SK-N-SH treated with all-trans-retinoic acid at 6 μM for 48 hours (cell line): Measurements from ENCODE around the gene ACAD10.
"Not testable (repeated sequence)": the region's sequence is repeated elsewhere in the genome, so short reads cannot be mapped to it uniquely, and the experiment has no call there.

Source experiments
- ATAC-seq: fragments of 200-7000 bp; cut with Tn5 transposase; 3 replicates; pipeline ENCODE4 v1.9.1; 2020; ENCODE audit warnings: mild to moderate bottlenecking, moderate library complexity
- ARNTL ChIP-seq: fragments of 450-650 bp; formaldehyde crosslinking; IDR thresholded peaks from 2 replicates; pipeline ENCODE4 v1.5.0; 2020; ENCODE audit warnings: low read depth, mild to moderate bottlenecking, moderate library complexity, borderline replicate concordance
- BACH2 ChIP-seq: fragments of 250-450 bp; sonication (Bioruptor Pico); IDR thresholded peaks from 2 replicates; pipeline ENCODE4 v1.9.0; 2021; ENCODE audit warnings: mild to moderate bottlenecking, borderline replicate concordance
- CREB5 ChIP-seq: fragments of 250-450 bp; sonication (Bioruptor Pico); IDR thresholded peaks from 2 replicates; pipeline ENCODE4 v1.5.1; 2020; ENCODE audit warnings: low read depth, mild to moderate bottlenecking, moderate library complexity
- CSDC2 ChIP-seq: fragments of 250-450 bp; sonication (Bioruptor Pico); IDR thresholded peaks from 2 replicates; pipeline ENCODE4 v1.5.0; 2020; ENCODE audit warnings: mild to moderate bottlenecking, moderate library complexity
- ESRRG ChIP-seq: fragments of 250-450 bp; sonication (Bioruptor Pico); IDR thresholded peaks from 2 replicates; pipeline ENCODE4 v1.6.1; 2021; ENCODE audit warnings: mild to moderate bottlenecking
- GLIS3 ChIP-seq: fragments of 250-450 bp; sonication (Bioruptor Pico); IDR thresholded peaks from 2 replicates; pipeline ENCODE4 v1.5.0; 2020; ENCODE audit warnings: mild to moderate bottlenecking, moderate library complexity
- PATZ1 ChIP-seq: fragments of 250-450 bp; sonication (Bioruptor Pico); IDR thresholded peaks from 2 replicates; pipeline ENCODE4 v1.8.0; 2020; ENCODE audit warnings: mild to moderate bottlenecking, moderate library complexity, borderline replicate concordance
- TOX ChIP-seq: fragments of 250-450 bp; sonication (Bioruptor Pico); IDR thresholded peaks from 2 replicates; pipeline ENCODE4 v1.8.0; 2021; ENCODE audit warnings: mild to moderate bottlenecking, moderate library complexity, borderline replicate concordance
- TSHZ2 ChIP-seq: fragments of 250-450 bp; sonication (Bioruptor Pico); IDR thresholded peaks from 2 replicates; pipeline ENCODE4 v1.5.0; 2020; ENCODE audit warnings: mild to moderate bottlenecking, moderate library complexity
- ZC3H10 ChIP-seq: fragments of 250-450 bp; sonication (Bioruptor Pico); IDR thresholded peaks from 2 replicates; pipeline ENCODE4 v1.5.1; 2021; ENCODE audit warnings: mild to moderate bottlenecking, moderate library complexity
- ZFP3 ChIP-seq: fragments of 250-450 bp; sonication (Bioruptor Pico); IDR thresholded peaks from 2 replicates; pipeline ENCODE4 v1.5.0; 2020; ENCODE audit warnings: mild to moderate bottlenecking, moderate library complexity
- ZFP30 ChIP-seq: fragments of 450-650 bp; formaldehyde crosslinking; IDR thresholded peaks from 2 replicates; pipeline ENCODE4 v1.5.0; 2022; ENCODE audit warnings: mild to moderate bottlenecking, moderate library complexity
- ZNF565 ChIP-seq: fragments of 450-650 bp; formaldehyde crosslinking; conservative IDR thresholded peaks from 2 replicates; pipeline ENCODE4 v1.5.0; 2020; ENCODE audit warnings: low read depth, mild to moderate bottlenecking, moderate library complexity
- ZNF8 ChIP-seq: fragments of 450-650 bp; formaldehyde crosslinking; IDR thresholded peaks from 2 replicates; pipeline ENCODE4 v1.5.0; 2020; ENCODE audit warnings: mild to moderate bottlenecking, moderate library complexity

The ACAD10 gene

GRCh38 chr12:111761099-111761498 lies 75.2 kb downstream of the ACAD10 start (continued):
- no peak for TF ChIP-seq TSHZ2 (CRISPR knock-in tag)

- TF ChIP-seq TSHZ2 (CRISPR knock-in tag) (no peak), PATZ1 (CRISPR knock-in tag) (no peak), BACH2 (CRISPR knock-in tag) (no peak), ZNF565 (CRISPR knock-in tag) (no peak), ZFP3 (CRISPR knock-in tag) (no peak), ZC3H10 (CRISPR knock-in tag) (no peak), CSDC2 (CRISPR knock-in tag) (no peak), GLIS3 (no peak), TOX (CRISPR knock-in tag) (no peak), ESRRG (CRISPR knock-in tag) (no peak)
Observed at GRCh38 chr12:111761706-111762105, 75.9 kb downstream of the ACAD10 start.

GRCh38 chr12:111763552-111763951 lies 77.7 kb downstream of the ACAD10 start:
- not testable (repeated sequence) for ATAC-seq

More at GRCh38 chr12:111761706-111762105, 75.9 kb downstream of the ACAD10 start:
- no peak for ATAC-seq

- TF ChIP-seq PATZ1 (CRISPR knock-in tag) (no peak), ZNF565 (CRISPR knock-in tag) (no peak), ARNTL (no peak), TOX (CRISPR knock-in tag) (no peak), CREB5 (no peak), ZNF8 (CRISPR knock-in tag) (no peak), ZFP30 (CRISPR knock-in tag) (no peak), ESRRG (CRISPR knock-in tag) (no peak), ZC3H10 (CRISPR knock-in tag) (no peak), TSHZ2 (CRISPR knock-in tag) (no peak)
- no peak for ATAC-seq
Observed at GRCh38 chr12:111764120-111764821, 78.4 kb downstream of the ACAD10 start.
